ENCODE measurements around the gene FAM20C.
"Not testable (repeated sequence)": the region's sequence is repeated elsewhere in the genome, so short reads cannot be mapped to it uniquely, and the experiment has no call there.

Gene FAM20C

GRCh38 chr7:197413-198335 lies 5.3 kb downstream of the FAM20C start:
- no peak overlapping the region for H3K4me3 ChIP-seq (ENCODE audit: control insufficient read depth, low read depth, low read length)
- DNase-seq (ENCODE audit: low read depth): no peak
- no peak for TF ChIP-seq CTCF (IDR thresholded peaks at IDR 0.05; ENCODE audit: control insufficient read depth, insufficient read depth, low read depth, low read length, missing control alignments)

- no peak for TF ChIP-seq CTCF (IDR thresholded peaks at IDR 0.05; ENCODE audit: control insufficient read depth, insufficient read depth, low read depth, low read length, missing control alignments)
- H3K4me3 ChIP-seq (ENCODE audit: control insufficient read depth, low read depth, low read length): no peak overlapping the region
- DNase-seq (ENCODE audit: low read depth): no peak
Measured at GRCh38 chr7:199483-200249, 7.3 kb downstream of the FAM20C start.

GRCh38 chr7:200290-200689 lies 7.9 kb downstream of the FAM20C start:
- TF ChIP-seq CTCF (IDR thresholded peaks at IDR 0.05; ENCODE audit: control insufficient read depth, insufficient read depth, low read depth, low read length, missing control alignments): no peak
- no peak for DNase-seq (ENCODE audit: low read depth)
- H3K4me3 ChIP-seq (ENCODE audit: control insufficient read depth, low read depth, low read length): no peak overlapping the region

GRCh38 chr7:200704-201103 lies 8.3 kb downstream of the FAM20C start:
- TF ChIP-seq CTCF (IDR thresholded peaks at IDR 0.05; ENCODE audit: control insufficient read depth, insufficient read depth, low read depth, low read length, missing control alignments): no peak
- no peak for DNase-seq (ENCODE audit: low read depth)
- H3K4me3 ChIP-seq (ENCODE audit: control insufficient read depth, low read depth, low read length): no peak overlapping the region

- no peak overlapping the region for H3K4me3 ChIP-seq (ENCODE audit: control insufficient read depth, low read depth, low read length)
- DNase-seq (ENCODE audit: low read depth): no peak
- TF ChIP-seq CTCF (IDR thresholded peaks at IDR 0.05; ENCODE audit: control insufficient read depth, insufficient read depth, low read depth, low read length, missing control alignments): no peak
Measured at GRCh38 chr7:204326-204725, 12.0 kb downstream of the FAM20C start.

GRCh38 chr7:205115-206010 lies 13.0 kb downstream of the FAM20C start:
- DNase-seq (ENCODE audit: low read depth): no peak
- H3K4me3 ChIP-seq (ENCODE audit: control insufficient read depth, low read depth, low read length): no peak overlapping the region
- TF ChIP-seq CTCF (IDR thresholded peaks at IDR 0.05; ENCODE audit: control insufficient read depth, insufficient read depth, low read depth, low read length, missing control alignments): no peak

- H3K4me3 ChIP-seq (ENCODE audit: control insufficient read depth, low read depth, low read length); DNase-seq (ENCODE audit: low read depth): not testable (repeated sequence)
Measured at GRCh38 chr7:206351-206750, 14.0 kb downstream of the FAM20C start.

All from AG09309 (cell line).